Keratinocyte (primary cell): ENCODE data around the gene TRIM27. TPM values are rescaled to one million over a fixed set of nuclear protein-coding genes. Genes with fewer than 3 reads are reported as not detected.

Source experiments
- DNase-seq: peaks from one replicate; pipeline ENCODE4 v3.0.0-alpha.2; 2011; ENCODE audit warnings: low read depth, missing footprints, low spot score
- FAIRE-seq: peaks from 2 replicates; lab custom pipeline; 2011; peaks lifted over from hg19 to GRCh38; lab: Jason Lieb, UNC
- H2AFZ ChIP-seq: 2 replicates; pipeline ENCODE4 v1.6.0; 2012; ENCODE audit warnings: low read length, control low read depth, inconsistent platforms; ENCODE audit not compliant: control insufficient read depth
- H3K27ac ChIP-seq: 2 replicates; pipeline ENCODE4 v1.5.1; 2011; ENCODE audit warnings: low read length; ENCODE audit not compliant: control insufficient read depth, insufficient read depth
- H3K27me3 ChIP-seq: 3 replicates; pipeline ENCODE4 v1.6.0; 2011; ENCODE audit warnings: low read length; ENCODE audit not compliant: control insufficient read depth, insufficient read depth; ENCODE audit errors: extremely low read depth
- H3K36me3 ChIP-seq, 2 experiments: 2 replicates in 1 of 2; 3 replicates in 1 of 2; pipeline ENCODE4 v1.5.1; 2011; ENCODE audit warnings: low read length in 2 of 2, mild to moderate bottlenecking in 1 of 2; ENCODE audit not compliant: control insufficient read depth in 2 of 2, insufficient read depth in 2 of 2; ENCODE audit errors: extremely low read depth in 1 of 2
- H3K4me1 ChIP-seq: 3 replicates; pipeline ENCODE4 v1.5.1; 2011; ENCODE audit warnings: low read length; ENCODE audit not compliant: control insufficient read depth, insufficient read depth; ENCODE audit errors: extremely low read depth
- H3K4me2 ChIP-seq: 3 replicates; pipeline ENCODE4 v1.6.0; 2011; ENCODE audit warnings: low read depth, low read length; ENCODE audit not compliant: control insufficient read depth, insufficient read depth; ENCODE audit errors: extremely low read depth
- H3K4me3 ChIP-seq, 3 experiments: fragments of 200-600 bp in 1 of 3; sonication (generic) in 1 of 3; 2 replicates in 2 of 3; 3 replicates in 1 of 3; pipeline ENCODE4 v1.5.1; 2011 to 2016; ENCODE audit warnings: low read length in 3 of 3, mild to moderate bottlenecking in 3 of 3, control low read depth in 2 of 3, inconsistent platforms in 1 of 3, low read depth in 1 of 3, mixed read lengths in 1 of 3, mixed run types in 1 of 3, moderate library complexity in 1 of 3; ENCODE audit not compliant: control insufficient read depth in 2 of 3, insufficient read depth in 2 of 3; ENCODE audit errors: extremely low read depth in 1 of 3
- H3K79me2 ChIP-seq: 2 replicates; pipeline ENCODE4 v1.6.0; 2012; ENCODE audit warnings: low read length; ENCODE audit not compliant: control insufficient read depth, insufficient read depth
- H3K9ac ChIP-seq: 3 replicates; pipeline ENCODE4 v1.6.0; 2011; ENCODE audit warnings: low read length; ENCODE audit not compliant: control insufficient read depth, insufficient read depth; ENCODE audit errors: extremely low read depth
- H3K9me1 ChIP-seq: 3 replicates; pipeline ENCODE4 v1.6.0; 2011; ENCODE audit warnings: low read length; ENCODE audit not compliant: control insufficient read depth, insufficient read depth; ENCODE audit errors: extremely low read depth
- H3K9me3 ChIP-seq: 2 replicates; pipeline ENCODE4 v1.5.1; 2012; ENCODE audit warnings: low read depth, low read length; ENCODE audit not compliant: control insufficient read depth
- H4K20me1 ChIP-seq: 3 replicates; pipeline ENCODE4 v1.6.0; 2011; ENCODE audit warnings: low read length; ENCODE audit not compliant: control insufficient read depth, insufficient read depth; ENCODE audit errors: extremely low read depth
- CTCF ChIP-seq, 3 experiments: IDR thresholded peaks in 1 of 3; conservative IDR thresholded peaks in 1 of 3; optimal IDR thresholded peaks in 1 of 3; 2 replicates in 2 of 3; 3 replicates in 1 of 3; pipeline versions ENCODE3 to v1.5.1; 2011; ENCODE audit warnings: low read length in 3 of 3, mild to moderate bottlenecking in 3 of 3, moderate library complexity in 2 of 3, control low read depth in 1 of 3, inconsistent platforms in 1 of 3; ENCODE audit not compliant: insufficient read depth in 2 of 3; ENCODE audit errors: extremely low read depth in 1 of 3
- EZH2 ChIP-seq: IDR thresholded peaks from one replicate; pipeline ENCODE4 v1.6.1; 2012; ENCODE audit warnings: inconsistent platforms, mild to moderate bottlenecking, low read length, moderate library complexity
- dilution Hi-C: fragments of 300-500 bp; cut with MboI; formaldehyde crosslinking; loops from one replicate; pipeline ENCODE4 v1.7.0; 2020; ENCODE audit warnings: low sequenced_read_pairs; ENCODE audit not compliant: extremely low pct_ligation_motif_present
- polyA plus RNA-seq, 5 experiments: library from polyadenylated mRNA; depleted of rRNA in 3 of 5; stranded (reverse) in 3 of 5; stranded (forward) in 1 of 5; unstranded in 1 of 5; fragments of >200 nt; gene quantifications; 1 replicate in 1 of 5; 2 replicates in 3 of 5; 3 replicates in 1 of 5; pipeline versions ENCODE4 v1.2.1 to v1.2.3, GENCODE V29; 2011 to 2012; ENCODE audit warnings: missing spikeins in 2 of 5, low read depth in 1 of 5, low replicate concordance in 1 of 5

Gene TRIM27
- polyA plus RNA-seq, 1 donor (not counting 4 experiments of a cell fraction or from before 2014, with no cell fraction given): 47.3 TPM

DNA sequence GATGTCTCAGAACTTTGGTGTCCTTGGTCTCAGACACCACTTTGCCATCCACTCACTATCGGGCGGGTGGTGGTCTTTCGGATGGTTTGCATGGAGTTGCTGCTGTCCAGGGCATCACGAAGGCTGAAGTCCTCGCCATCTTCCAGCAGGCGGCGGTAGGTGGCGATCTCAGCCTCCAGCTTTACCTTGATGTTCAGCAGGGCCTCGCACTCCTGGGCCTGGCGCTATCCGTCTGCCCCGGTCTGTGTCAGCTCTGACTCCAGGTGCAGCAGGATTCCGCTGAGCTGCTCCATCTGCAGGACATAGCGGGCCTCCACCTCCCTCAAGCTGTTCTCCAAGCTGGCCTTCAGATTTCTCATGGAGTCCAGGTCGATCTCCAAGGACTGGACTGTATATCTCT, 45.3 kb upstream of the TRIM27 start:
- Histone ChIP-seq H3K4me2 (no peak overlapping the region), H3K9me3 (no peaks in the 10 kb centered on the region), H3K27me3 (no peaks in the 10 kb centered on the region), H3K4me3 (no peak overlapping the region), H4K20me1 (no peaks in the 10 kb centered on the region), H2AFZ (no peak overlapping the region), H3K27ac (no peak overlapping the region), H3K4me1 (no peaks in the 10 kb centered on the region), H3K36me3 (no peaks in the 10 kb centered on the region), H3K9ac (no peak overlapping the region), H3K9me1 (no peaks in the 10 kb centered on the region), H3K79me2 (no peaks in the 10 kb centered on the region)
- dilution Hi-C loops: no loop called here
- TF ChIP-seq EZH2 (no peak), CTCF (optimal IDR thresholded peaks at IDR 0.05 in 1 of 3, IDR thresholded peaks at IDR 0.05 in 1 of 3, conservative IDR thresholded peaks at IDR 0.05 in 1 of 3; ENCODE audit: extremely low read depth in 1 of 3, insufficient read depth in 2 of 3, low read length in 3 of 3) (no peak)
- no peak for FAIRE-seq
- DNase-seq: no peak

DNA sequence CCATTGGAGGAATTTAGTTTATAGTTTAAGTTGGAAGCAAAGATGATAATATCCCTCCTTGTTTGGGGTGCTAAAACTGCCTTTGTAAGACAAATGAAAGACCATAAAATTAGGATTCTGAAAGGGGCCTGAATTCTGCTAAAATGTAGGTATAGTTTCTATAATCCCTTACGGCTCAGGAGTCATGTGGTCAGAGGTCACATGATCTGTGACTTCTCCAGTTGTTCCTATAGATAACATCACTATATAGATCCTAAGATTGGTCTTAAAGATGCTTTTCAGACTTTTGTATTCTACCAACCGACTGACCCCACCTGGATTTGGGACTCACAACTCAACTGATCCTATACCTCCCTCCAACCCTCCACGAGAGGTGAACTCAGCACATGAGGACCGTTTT, 44.7 kb upstream of the TRIM27 start:
- Histone ChIP-seq H3K79me2 (no peaks in the 10 kb centered on the region), H3K27me3 (no peaks in the 10 kb centered on the region), H2AFZ (no peak overlapping the region), H3K9me1 (no peaks in the 10 kb centered on the region), H3K4me3 (no peak overlapping the region), H3K9me3 (no peaks in the 10 kb centered on the region), H4K20me1 (no peaks in the 10 kb centered on the region), H3K36me3 (no peaks in the 10 kb centered on the region), H3K27ac (no peak overlapping the region), H3K4me1 (no peaks in the 10 kb centered on the region), H3K9ac (no peak overlapping the region), H3K4me2 (no peak overlapping the region)
- DNase-seq (no peak), FAIRE-seq (no peak)
- dilution Hi-C loops: no loop called here
- TF ChIP-seq EZH2 (no peak), CTCF (optimal IDR thresholded peaks at IDR 0.05 in 1 of 3, IDR thresholded peaks at IDR 0.05 in 1 of 3, conservative IDR thresholded peaks at IDR 0.05 in 1 of 3; ENCODE audit: extremely low read depth in 1 of 3, insufficient read depth in 2 of 3, low read length in 3 of 3) (no peak)
